Loucy (cell line): ENCODE data around the gene COX4I2.

Experiments used
- H2AFZ ChIP-seq: fragments of 200-600 bp; sonication (generic); 2 replicates; pipeline ENCODE4 v1.6.0; 2016; ENCODE audit warnings: antibody characterized with exemption, mild to moderate bottlenecking, low read length, moderate library complexity
- H3F3A ChIP-seq: fragments of 200-600 bp; 2 replicates; pipeline ENCODE4 v1.6.0; 2016; ENCODE audit warnings: antibody characterized with exemption, low read depth, mild to moderate bottlenecking
- H3K27me3 ChIP-seq: fragments of 200-600 bp; sonication (generic); 2 replicates; pipeline ENCODE4 v1.6.1; 2014; ENCODE audit warnings: low read length, mild to moderate bottlenecking; ENCODE audit not compliant: insufficient read depth, poor library complexity, severe bottlenecking
- H3K36me3 ChIP-seq: fragments of 200-600 bp; sonication (generic); 2 replicates; pipeline ENCODE4 v1.6.1; 2016; ENCODE audit warnings: low read length; ENCODE audit not compliant: insufficient read depth
- H3K4me1 ChIP-seq: fragments of 200-600 bp; sonication (generic); 2 replicates; pipeline ENCODE4 v1.5.1; 2014; ENCODE audit warnings: low read length, mild to moderate bottlenecking; ENCODE audit not compliant: insufficient read depth, poor library complexity, severe bottlenecking
- H3K4me2 ChIP-seq: fragments of 200-600 bp; sonication (generic); 2 replicates; pipeline ENCODE4 v1.6.0; 2014; ENCODE audit warnings: antibody characterized with exemption, low read length, low read depth, mild to moderate bottlenecking; ENCODE audit not compliant: poor library complexity, severe bottlenecking
- H3K4me3 ChIP-seq: fragments of 200-600 bp; sonication (generic); 2 replicates; pipeline ENCODE4 v1.5.1; 2014; ENCODE audit warnings: low read length, mild to moderate bottlenecking, mixed read lengths; ENCODE audit not compliant: poor library complexity, severe bottlenecking
- H3K79me2 ChIP-seq: fragments of 200-600 bp; sonication (generic); 2 replicates; pipeline ENCODE4 v1.6.1; 2014; ENCODE audit warnings: low read length; ENCODE audit not compliant: insufficient read depth
- H3K9ac ChIP-seq: fragments of 200-600 bp; sonication (generic); 2 replicates; pipeline ENCODE4 v1.6.0; 2014; ENCODE audit warnings: mild to moderate bottlenecking, low read depth, low read length, moderate library complexity; ENCODE audit not compliant: poor library complexity, severe bottlenecking
- H3K9me2 ChIP-seq: fragments of 200-600 bp; sonication (generic); replicated peaks from 2 replicates; pipeline ENCODE4 v1.6.1; 2016; ENCODE audit warnings: low read depth, low read length, mixed read lengths
- H3K9me3 ChIP-seq: fragments of 200-600 bp; sonication (generic); 2 replicates; pipeline ENCODE4 v1.6.1; 2014; ENCODE audit warnings: mild to moderate bottlenecking, antibody characterized with exemption, low read length, low read depth; ENCODE audit not compliant: insufficient read depth
- H4K20me1 ChIP-seq: fragments of 200-600 bp; sonication (generic); 2 replicates; pipeline ENCODE4 v1.6.0; 2014; ENCODE audit warnings: antibody characterized with exemption, low read length, mild to moderate bottlenecking; ENCODE audit not compliant: insufficient read depth, poor library complexity, severe bottlenecking
- EZH2phosphoT487 ChIP-seq: fragments of 200-600 bp; IDR thresholded peaks from 2 replicates; pipeline ENCODE4 v1.6.1; 2018; ENCODE audit warnings: antibody characterized with exemption, mild to moderate bottlenecking, moderate library complexity, borderline replicate concordance
- TF ChIP-seq, protein P1 (sequence below): fragments of 200-600 bp; sonication (generic); conservative IDR thresholded peaks from 2 replicates; pipeline ENCODE4 v1.5.1; 2014; ENCODE audit warnings: mild to moderate bottlenecking, antibody characterized with exemption, low read length

Gene COX4I2

DNA sequence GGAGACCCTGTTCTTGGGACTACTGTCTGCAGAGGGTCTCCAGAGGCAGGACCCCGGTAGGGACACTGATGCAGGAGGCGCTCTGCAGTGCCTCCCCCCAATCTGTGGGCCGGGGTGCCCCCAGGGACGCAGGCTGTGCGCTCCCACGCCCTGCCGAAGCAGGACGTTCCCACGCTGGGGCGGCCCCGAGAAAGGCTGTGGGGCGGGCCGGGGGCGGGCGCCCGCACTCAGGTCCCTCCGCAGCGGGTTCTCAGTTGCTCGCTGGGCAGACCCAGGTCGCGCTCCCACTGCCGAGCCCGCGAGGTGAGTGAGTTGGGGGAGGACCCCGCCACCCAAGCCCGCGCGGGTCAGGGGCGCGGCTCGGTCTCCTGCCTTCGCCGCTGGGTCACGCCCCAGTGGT, at the start of gene COX4I2:
TSS of gene COX4I2 (plus strand) at position 253 of the 400 bp plus-strand sequence. CDS start 1,106 bp downstream, outside the sequence.
- no peak within 1 kb of the TSS for H3K4me3 ChIP-seq

DNA sequence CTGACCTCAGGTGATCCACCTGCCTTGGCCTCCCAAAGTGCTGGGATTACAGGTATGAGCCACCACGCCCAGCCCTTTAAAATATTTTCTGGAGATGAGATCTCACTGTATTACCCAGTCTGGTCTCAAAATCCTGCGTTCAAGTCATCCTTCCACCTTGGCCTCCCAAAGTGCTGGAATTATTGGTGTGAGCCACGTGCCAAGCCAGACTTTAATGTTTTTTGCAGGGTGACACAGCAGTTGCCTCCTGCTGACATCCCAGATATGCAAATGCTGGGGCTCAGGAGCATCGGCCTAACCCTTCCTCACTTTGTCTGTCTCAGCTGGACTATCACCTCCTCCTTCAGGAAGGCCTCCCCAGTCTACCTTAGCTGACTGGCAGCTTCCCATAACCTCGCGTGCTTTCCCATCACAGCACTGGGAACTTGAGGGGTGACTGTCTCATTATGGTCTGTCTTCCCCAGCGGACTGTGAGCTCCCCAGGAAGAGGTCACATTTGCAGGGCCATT, 46.9 kb upstream of the COX4I2 start:
- H3K9me3 ChIP-seq, result no peaks in the 10 kb centered on the region
- H3K9me2 ChIP-seq, result no peaks in the 10 kb centered on the region
- no peaks in the 10 kb centered on the region for H3K4me1 ChIP-seq
- H3K79me2 ChIP-seq, result no peaks in the 10 kb centered on the region
- H3K36me3 ChIP-seq, result no peaks in the 10 kb centered on the region
- TF ChIP-seq EZH2phosphoT487, result no peak
- TF ChIP-seq, protein P1, sequence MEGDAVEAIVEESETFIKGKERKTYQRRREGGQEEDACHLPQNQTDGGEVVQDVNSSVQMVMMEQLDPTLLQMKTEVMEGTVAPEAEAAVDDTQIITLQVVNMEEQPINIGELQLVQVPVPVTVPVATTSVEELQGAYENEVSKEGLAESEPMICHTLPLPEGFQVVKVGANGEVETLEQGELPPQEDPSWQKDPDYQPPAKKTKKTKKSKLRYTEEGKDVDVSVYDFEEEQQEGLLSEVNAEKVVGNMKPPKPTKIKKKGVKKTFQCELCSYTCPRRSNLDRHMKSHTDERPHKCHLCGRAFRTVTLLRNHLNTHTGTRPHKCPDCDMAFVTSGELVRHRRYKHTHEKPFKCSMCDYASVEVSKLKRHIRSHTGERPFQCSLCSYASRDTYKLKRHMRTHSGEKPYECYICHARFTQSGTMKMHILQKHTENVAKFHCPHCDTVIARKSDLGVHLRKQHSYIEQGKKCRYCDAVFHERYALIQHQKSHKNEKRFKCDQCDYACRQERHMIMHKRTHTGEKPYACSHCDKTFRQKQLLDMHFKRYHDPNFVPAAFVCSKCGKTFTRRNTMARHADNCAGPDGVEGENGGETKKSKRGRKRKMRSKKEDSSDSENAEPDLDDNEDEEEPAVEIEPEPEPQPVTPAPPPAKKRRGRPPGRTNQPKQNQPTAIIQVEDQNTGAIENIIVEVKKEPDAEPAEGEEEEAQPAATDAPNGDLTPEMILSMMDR, result no peak
- H3F3A ChIP-seq, result no peaks in the 10 kb centered on the region
- H3K4me3 ChIP-seq, result no peak overlapping the region
- H2AFZ ChIP-seq, result no peak overlapping the region
- H3K27me3 ChIP-seq, result no peaks in the 10 kb centered on the region
- no peaks in the 10 kb centered on the region for H4K20me1 ChIP-seq
- no peak overlapping the region for H3K4me2 ChIP-seq
- no peak overlapping the region for H3K9ac ChIP-seq

More for the DNA sequence above, at the start of gene COX4I2:
- H3K27me3 ChIP-seq, result no peaks in the 10 kb centered on the region
- H3K4me2 ChIP-seq, result no peak within 1 kb of the TSS
- H3K36me3 ChIP-seq, result no peaks in the 10 kb centered on the region
- no peaks in the 10 kb centered on the region for H3K79me2 ChIP-seq
- H2AFZ ChIP-seq, result no peak within 1 kb of the TSS
- H3K4me1 ChIP-seq, result peaks cover under 1% of the 10 kb centered on the region
- TF ChIP-seq, protein P1, result no peak
- TF ChIP-seq EZH2phosphoT487, result no peak
- H3K9ac ChIP-seq, result no peak within 1 kb of the TSS
- no peaks in the 10 kb centered on the region for H3K9me2 ChIP-seq
- H3K9me3 ChIP-seq, result no peaks in the 10 kb centered on the region
- H4K20me1 ChIP-seq, result no peaks in the 10 kb centered on the region
- no peaks in the 10 kb centered on the region for H3F3A ChIP-seq

DNA sequence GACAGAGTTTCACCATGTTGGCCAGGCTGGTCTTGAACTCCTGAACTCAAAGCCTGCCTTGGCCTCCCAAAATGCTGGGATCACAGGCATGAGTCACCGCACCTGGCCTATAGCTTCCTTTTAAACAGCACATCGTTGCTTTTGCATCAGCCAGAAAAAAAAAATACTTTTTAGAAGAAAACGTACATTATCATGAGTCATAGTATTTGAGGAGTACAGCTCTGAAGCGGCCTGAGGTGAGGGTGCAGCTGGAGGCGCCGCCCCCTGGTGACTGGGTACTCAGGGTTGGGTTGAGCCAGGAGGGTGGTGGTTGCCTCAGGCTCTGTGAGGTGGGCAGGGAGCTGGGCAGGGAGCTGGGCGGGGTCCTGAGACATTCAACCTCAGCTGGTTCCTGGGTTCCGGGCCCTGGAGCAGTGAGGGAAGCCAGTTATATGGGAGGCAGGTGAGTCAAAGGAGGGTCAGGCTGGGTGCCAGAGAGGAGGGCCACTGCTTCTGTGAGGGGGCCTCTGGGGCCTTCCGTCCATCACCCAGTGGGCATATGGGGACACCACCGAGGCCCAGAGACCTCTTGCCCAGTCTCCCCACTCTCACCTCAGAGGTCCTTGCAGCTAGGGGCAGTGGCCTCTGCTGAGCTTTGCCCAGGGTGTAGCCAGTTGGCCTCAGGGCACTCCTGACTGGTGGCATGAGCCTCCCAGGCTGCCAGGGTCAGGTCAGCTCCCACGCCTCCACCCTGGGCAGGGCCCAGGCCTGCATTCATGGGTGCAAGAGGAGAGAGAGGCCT, 44.3 kb upstream of the COX4I2 start:
- no peaks in the 10 kb centered on the region for H3K79me2 ChIP-seq
- H3K9ac ChIP-seq, result no peak overlapping the region
- no peak overlapping the region for H2AFZ ChIP-seq
- H3K4me1 ChIP-seq, result no peaks in the 10 kb centered on the region
- no peak overlapping the region for H3K4me2 ChIP-seq
- no peaks in the 10 kb centered on the region for H3K9me2 ChIP-seq
- TF ChIP-seq EZH2phosphoT487, result no peak
- H3F3A ChIP-seq, result no peaks in the 10 kb centered on the region
- H3K36me3 ChIP-seq, result no peaks in the 10 kb centered on the region
- H3K4me3 ChIP-seq, result no peak overlapping the region
- H4K20me1 ChIP-seq, result no peaks in the 10 kb centered on the region
- H3K9me3 ChIP-seq, result no peaks in the 10 kb centered on the region
- no peaks in the 10 kb centered on the region for H3K27me3 ChIP-seq
